ENCODE results near the gene ACTA2.

GRCh38 chr10:88886557-88886956 lies 66.0 kb downstream of the ACTA2 start:
- TF ChIP-seq POLR2AphosphoS5 (IDR thresholded peaks at IDR 0.05), result no peak
- TF ChIP-seq CTCF (IDR thresholded peaks at IDR 0.05), result no peak
